IPS DF 19.7 (cell line): Measurements from ENCODE around the gene SESTD1.

Source experiments
- DNase-seq: peaks from one replicate; pipeline ENCODE4 v3.0.0-alpha.2; 2013; ENCODE audit warnings: low read depth, low spot score

SESTD1 gene

GRCh38 chr2:179191110-179191509 lies 73.5 kb downstream of the SESTD1 start:
- no peak for DNase-seq

GRCh38 chr2:179186126-179186525 lies 78.5 kb downstream of the SESTD1 start:
- no peak for DNase-seq

GRCh38 chr2:179184610-179185009 lies 80.0 kb downstream of the SESTD1 start:
- DNase-seq, result no peak

- DNase-seq, result no peak
Observed at GRCh38 chr2:179181002-179181401, 83.6 kb downstream of the SESTD1 start.

- DNase-seq, result peak; percentile 15
Observed at GRCh38 chr2:179180242-179180641, 84.4 kb downstream of the SESTD1 start.

- DNase-seq, result no peak
Observed at GRCh38 chr2:179179719-179180118, 84.9 kb downstream of the SESTD1 start.

GRCh38 chr2:179177694-179178093 lies 86.9 kb downstream of the SESTD1 start:
- no peak for DNase-seq

GRCh38 chr2:179174240-179174639 lies 90.4 kb downstream of the SESTD1 start:
- no peak for DNase-seq

GRCh38 chr2:179172894-179173293 lies 91.7 kb downstream of the SESTD1 start:
- DNase-seq, result no peak

- DNase-seq, result no peak
Observed at GRCh38 chr2:179171371-179171770, 93.3 kb downstream of the SESTD1 start.

- no peak for DNase-seq
Observed at GRCh38 chr2:179170901-179171300, 93.7 kb downstream of the SESTD1 start.

- no peak for DNase-seq
Observed at GRCh38 chr2:179165356-179166000, 99.2 kb downstream of the SESTD1 start.

GRCh38 chr2:179141206-179141605 lies 123.4 kb downstream of the SESTD1 start:
- DNase-seq, result no peak

GRCh38 chr2:179140571-179140970 lies 124.1 kb downstream of the SESTD1 start:
- no peak for DNase-seq

- DNase-seq, result no peak
Observed at GRCh38 chr2:179139506-179139905, 125.1 kb downstream of the SESTD1 start.

GRCh38 chr2:179137200-179137759 lies 127.4 kb downstream of the SESTD1 start:
- no peak for DNase-seq

- DNase-seq, result no peak
Observed at GRCh38 chr2:179133016-179133415, 131.6 kb downstream of the SESTD1 start.

- no peak for DNase-seq
Observed at GRCh38 chr2:179132076-179132475, 132.6 kb downstream of the SESTD1 start.

- no peak for DNase-seq
Observed at GRCh38 chr2:179130560-179130959, 134.1 kb downstream of the SESTD1 start.

GRCh38 chr2:179129574-179130238 lies 134.9 kb downstream of the SESTD1 start:
- DNase-seq, result no peak

GRCh38 chr2:179125404-179125803 lies 139.2 kb downstream of the SESTD1 start:
- DNase-seq, result no peak

- no peak for DNase-seq
Observed at GRCh38 chr2:179124282-179124681, 140.3 kb downstream of the SESTD1 start.

- DNase-seq, result no peak
Observed at GRCh38 chr2:179123272-179123662, 141.4 kb downstream of the SESTD1 start.
